ENCODE measurements around the gene PLEKHA4.

DNA sequence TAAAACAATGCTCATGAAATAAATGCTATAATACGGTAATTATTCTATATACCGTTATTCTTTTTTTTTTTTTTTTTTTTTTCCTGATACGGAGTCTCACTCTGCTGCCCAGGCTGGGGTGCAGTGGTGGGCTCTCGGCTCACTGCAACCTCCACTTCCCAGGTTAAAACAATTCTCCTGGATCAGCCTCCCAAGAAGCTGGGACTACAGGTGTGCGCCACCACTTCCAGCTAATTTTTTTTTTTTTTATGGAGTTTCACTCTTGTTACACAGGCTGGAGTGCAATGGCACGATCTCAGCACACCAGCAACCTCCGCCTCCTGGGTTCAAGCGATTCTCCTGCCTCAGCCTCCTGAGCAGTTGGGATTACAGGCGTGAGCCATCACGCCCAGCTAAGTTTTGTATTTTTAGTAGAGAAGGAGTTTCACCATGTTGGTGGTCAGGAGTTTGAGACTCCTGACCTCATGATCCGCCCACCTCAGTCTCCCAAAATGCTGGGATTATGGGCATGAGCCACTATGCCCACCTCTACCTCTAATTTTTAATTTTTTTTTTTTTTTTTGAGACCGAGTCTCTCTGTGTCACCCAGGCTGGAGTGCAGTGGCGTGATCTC, 10.7 kb upstream of the PLEKHA4 start:
- no peak for TF ChIP-seq SETDB1 (CRISPR knock-in tag; IDR thresholded peaks at IDR 0.05; ENCODE audit: borderline replicate concordance)
- TF ChIP-seq NR2F2 (IDR thresholded peaks at IDR 0.05; ENCODE audit: borderline replicate concordance, low read depth): no peak
- TF ChIP-seq POLR2AphosphoS5 (IDR thresholded peaks at IDR 0.05; ENCODE audit: low read depth, low read length): no peak
- no peak for TF ChIP-seq MTF2 (CRISPR knock-in tag; IDR thresholded peaks at IDR 0.05; ENCODE audit: borderline replicate concordance)
- TF ChIP-seq, protein P1, sequence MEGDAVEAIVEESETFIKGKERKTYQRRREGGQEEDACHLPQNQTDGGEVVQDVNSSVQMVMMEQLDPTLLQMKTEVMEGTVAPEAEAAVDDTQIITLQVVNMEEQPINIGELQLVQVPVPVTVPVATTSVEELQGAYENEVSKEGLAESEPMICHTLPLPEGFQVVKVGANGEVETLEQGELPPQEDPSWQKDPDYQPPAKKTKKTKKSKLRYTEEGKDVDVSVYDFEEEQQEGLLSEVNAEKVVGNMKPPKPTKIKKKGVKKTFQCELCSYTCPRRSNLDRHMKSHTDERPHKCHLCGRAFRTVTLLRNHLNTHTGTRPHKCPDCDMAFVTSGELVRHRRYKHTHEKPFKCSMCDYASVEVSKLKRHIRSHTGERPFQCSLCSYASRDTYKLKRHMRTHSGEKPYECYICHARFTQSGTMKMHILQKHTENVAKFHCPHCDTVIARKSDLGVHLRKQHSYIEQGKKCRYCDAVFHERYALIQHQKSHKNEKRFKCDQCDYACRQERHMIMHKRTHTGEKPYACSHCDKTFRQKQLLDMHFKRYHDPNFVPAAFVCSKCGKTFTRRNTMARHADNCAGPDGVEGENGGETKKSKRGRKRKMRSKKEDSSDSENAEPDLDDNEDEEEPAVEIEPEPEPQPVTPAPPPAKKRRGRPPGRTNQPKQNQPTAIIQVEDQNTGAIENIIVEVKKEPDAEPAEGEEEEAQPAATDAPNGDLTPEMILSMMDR (CRISPR knock-in tag; IDR thresholded peaks at IDR 0.05): no peak
